VCaP (cell line): ENCODE results near the gene LEMD2.

Source experiments
- H3K27ac ChIP-seq: fragments of 450-650 bp; 2 replicates; pipeline ENCODE4 v1.5.1; 2017
- CTCF ChIP-seq: fragments of 450-650 bp; conservative IDR thresholded peaks from 2 replicates; pipeline ENCODE4 v1.5.1; 2017; ENCODE audit warnings: mild to moderate bottlenecking, moderate library complexity

LEMD2 gene

GRCh38 chr6:33777398-33778388, 11.2 kb downstream of the LEMD2 start:
- TF ChIP-seq CTCF: no peak
- no peak overlapping the region for H3K27ac ChIP-seq

DNA sequence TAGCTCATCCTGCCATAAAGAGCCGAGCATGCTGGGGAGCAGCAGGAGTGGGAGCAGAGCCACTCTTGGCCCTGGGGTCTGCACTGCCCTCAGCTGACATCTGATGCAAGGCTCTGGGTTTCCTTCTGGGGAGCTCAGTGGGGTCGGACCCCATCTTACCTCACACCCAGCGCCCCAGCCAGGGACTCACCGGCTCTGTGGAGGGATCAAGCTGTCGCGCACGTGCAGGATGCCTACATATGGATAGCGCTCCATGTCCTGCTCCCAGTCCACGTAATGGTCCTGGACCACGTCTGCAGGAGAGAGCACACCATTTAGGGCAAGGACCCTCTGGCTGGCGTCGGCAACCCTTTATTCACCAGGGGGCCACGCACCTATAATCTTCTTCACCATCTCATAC, 12.2 kb downstream of the LEMD2 start:
- TF ChIP-seq CTCF: no peak
- H3K27ac ChIP-seq: no peak overlapping the region

DNA sequence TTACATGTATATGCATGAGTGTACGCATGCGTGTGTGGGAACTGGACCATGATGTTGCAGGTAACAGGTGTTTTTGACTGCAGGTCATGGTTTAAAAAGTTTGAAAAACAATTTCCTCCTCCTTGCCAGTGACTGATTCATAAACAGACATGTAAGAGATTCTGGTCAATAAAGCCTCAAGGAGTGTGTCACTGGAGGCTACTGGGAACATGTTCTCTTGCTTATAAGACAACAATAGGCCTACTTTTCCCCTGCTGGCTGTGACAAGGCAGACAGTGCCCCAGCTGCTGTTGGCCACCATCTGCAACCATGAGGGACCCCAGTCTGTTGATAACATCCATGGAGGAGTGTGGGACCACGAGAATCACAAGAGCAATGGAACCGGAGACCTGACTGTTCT, 12.7 kb downstream of the LEMD2 start:
- H3K27ac ChIP-seq: no peak overlapping the region
- no peak for TF ChIP-seq CTCF

DNA sequence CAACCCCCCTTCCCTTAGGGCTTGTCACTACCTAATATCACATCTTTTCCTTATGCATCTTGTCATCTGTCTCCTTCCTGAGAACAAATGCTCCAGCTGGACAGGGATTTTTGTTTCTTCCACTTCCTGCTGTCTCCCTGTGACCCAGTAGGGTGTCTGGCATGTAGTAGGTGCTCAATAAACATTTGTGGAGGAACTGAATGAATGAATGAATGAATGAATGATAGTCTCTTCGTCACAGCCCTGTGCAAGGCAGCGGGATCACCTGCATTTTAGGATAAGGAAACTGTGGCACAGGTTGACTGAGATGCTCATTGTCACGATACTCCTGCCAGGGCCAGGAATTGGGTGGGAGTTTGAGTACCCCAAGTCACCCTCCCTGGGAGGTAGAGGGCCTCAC, 14.2 kb downstream of the LEMD2 start:
- no peak overlapping the region for H3K27ac ChIP-seq
- no peak for TF ChIP-seq CTCF

GRCh38 chr6:33772902-33773472, 15.9 kb downstream of the LEMD2 start:
- H3K27ac ChIP-seq: no peak overlapping the region
- no peak for TF ChIP-seq CTCF

DNA sequence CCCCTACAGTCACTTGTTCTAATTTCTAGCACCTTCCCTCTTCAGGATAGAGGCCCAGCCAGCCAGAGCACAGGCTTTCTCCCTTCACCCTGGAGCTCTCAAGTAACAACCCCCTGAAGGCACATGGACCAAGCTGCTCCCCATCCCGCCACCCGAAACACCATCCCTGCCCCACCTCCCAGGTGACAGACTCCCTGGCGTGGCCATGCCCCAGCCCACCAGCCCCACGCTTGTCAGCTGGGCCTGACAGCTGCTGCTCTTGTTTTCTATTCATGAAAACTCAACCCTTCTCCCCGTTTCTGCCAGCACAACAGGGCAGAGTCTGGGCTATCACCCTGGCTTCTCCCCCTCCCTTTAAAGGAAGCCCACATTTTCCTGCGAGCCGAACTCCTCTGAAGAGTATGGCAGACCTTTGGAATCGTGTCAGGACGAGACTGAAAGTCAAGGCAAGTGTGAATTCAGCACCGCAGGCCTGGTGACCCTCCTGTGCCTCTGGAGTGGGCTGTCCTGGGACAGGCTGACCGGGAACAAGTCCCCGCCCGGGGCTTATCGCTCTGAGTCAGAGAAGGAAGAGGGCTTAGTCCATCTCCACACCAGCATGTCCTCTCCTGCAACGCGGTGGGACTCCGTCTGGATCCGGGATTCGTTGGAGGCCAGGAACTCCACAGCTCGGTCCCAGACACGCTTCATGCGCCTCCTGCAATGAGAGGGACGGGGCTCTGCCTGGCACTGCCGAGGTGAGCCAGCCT, 16.7 kb downstream of the LEMD2 start:
- H3K27ac ChIP-seq: no peak overlapping the region
- TF ChIP-seq CTCF: no peak
